ENCODE data around the gene SNX25.
A peak's percentile ranks its signal among the peaks of the same experiment; 100 is the strongest.

SNX25 gene

GRCh38 chr4:185383451-185383850 is 174.1 kb downstream of the SNX25 start:
- no peak for DNase-seq

- no peak for DNase-seq
These were observed 174.7 kb downstream of the SNX25 start for GRCh38 chr4:185384061-185384460.

- DNase-seq, result no peak
These were observed 175.5 kb downstream of the SNX25 start for GRCh38 chr4:185384930-185385331.

- DNase-seq, result no peak
These were observed 178.6 kb downstream of the SNX25 start for GRCh38 chr4:185387957-185388356.

- no peak for DNase-seq
These were observed 181.5 kb downstream of the SNX25 start for GRCh38 chr4:185390941-185391340.

GRCh38 chr4:185392156-185392555 is 182.8 kb downstream of the SNX25 start:
- DNase-seq, result no peak

- DNase-seq, result peak; percentile 25
These were observed 185.3 kb downstream of the SNX25 start for GRCh38 chr4:185394568-185395237.

- DNase-seq, result peak; percentile 27
These were observed 186.0 kb downstream of the SNX25 start, which contains the start of gene LRP2BP for GRCh38 chr4:185395238-185395955. TSS of gene LRP2BP (minus strand) at chr4:185395924. CDS start at chr4:185378186, 17,738 bp downstream.

GRCh38 chr4:185395956-185396723 is 186.7 kb downstream of the SNX25 start:
- peak; percentile 99 for DNase-seq

- DNase-seq, result peak; percentile 63
These were observed 187.5 kb downstream of the SNX25 start, which contains the start of gene ANKRD37 for GRCh38 chr4:185396724-185397385. TSS of gene ANKRD37 (plus strand) at chr4:185396841. CDS start at chr4:185396924, 83 bp downstream.

- DNase-seq, result no peak
These were observed 189.2 kb downstream of the SNX25 start for GRCh38 chr4:185398618-185399017.

- DNase-seq, result no peak
These were observed 190.1 kb downstream of the SNX25 start for GRCh38 chr4:185399466-185399865.

- no peak for DNase-seq
These were observed 194.6 kb downstream of the SNX25 start for GRCh38 chr4:185404031-185404430.

GRCh38 chr4:185405296-185405999 is 196.1 kb downstream of the SNX25 start:
- DNase-seq, result no peak

- DNase-seq, result no peak
These were observed 199.0 kb downstream of the SNX25 start for GRCh38 chr4:185408432-185408831.

- DNase-seq, result no peak
These were observed 202.5 kb downstream of the SNX25 start for GRCh38 chr4:185411849-185412248.

- no peak for DNase-seq
These were observed 203.0 kb downstream of the SNX25 start for GRCh38 chr4:185412412-185412811.
